Vagina (tissue), 2 donors: Measurements from ENCODE around the gene HNRNPAB. TPM values are rescaled to one million over a fixed set of nuclear protein-coding genes. Genes with fewer than 3 reads are reported as not detected.

Source experiments
- DNase-seq, 2 donors: peaks; one replicate each; pipeline ENCODE4 v3.0.0-alpha.2; 2017; ENCODE audit errors: extremely low spot score in 2 of 2
- H3K27ac ChIP-seq: fragments of 200-600 bp; sonication (generic); one replicate; pipeline ENCODE4 v1.5.1; 2019
- H3K27me3 ChIP-seq: fragments of 200-600 bp; sonication (generic); one replicate; pipeline ENCODE4 v1.5.1; 2019
- H3K36me3 ChIP-seq, 2 donors: fragments of 200-600 bp; sonication (generic); one replicate each; pipeline ENCODE4 v1.5.1; 2017 to 2019
- H3K4me1 ChIP-seq: fragments of 200-600 bp; sonication (generic); one replicate; pipeline ENCODE4 v1.5.1; 2019
- H3K4me3 ChIP-seq, 2 donors: fragments of 200-600 bp; sonication (generic); 1 replicate in 1 of 2; 2 replicates in 1 of 2; pipeline ENCODE4 v1.5.1; 2016 to 2019
- H3K9me3 ChIP-seq: fragments of 200-600 bp; sonication (generic); one replicate; pipeline ENCODE4 v1.5.1; 2019
- CTCF ChIP-seq, 3 experiments: fragments of 450-650 bp in 2 of 3; fragments of 200-600 bp in 1 of 3; sonication (generic) in 1 of 3; IDR thresholded peaks; one replicate each; pipeline ENCODE4 v1.5.1; 2017 to 2019; ENCODE audit warnings: antibody characterized with exemption in 3 of 3, mild to moderate bottlenecking in 2 of 3, moderate library complexity in 2 of 3
- POLR2A ChIP-seq, 2 donors: fragments of 450-650 bp; IDR thresholded peaks; one replicate each; pipeline ENCODE4 v1.6.1; 2017; ENCODE audit warnings: antibody characterized with exemption in 2 of 2, mild to moderate bottlenecking in 2 of 2, moderate library complexity in 2 of 2
- POLR2AphosphoS5 ChIP-seq, 2 donors: sonication (generic); formaldehyde crosslinking; IDR thresholded peaks; one replicate each; pipeline ENCODE4 v1.9.0; 2017; ENCODE audit warnings: antibody characterized with exemption in 2 of 2, mild to moderate bottlenecking in 2 of 2, low read depth in 1 of 2; ENCODE audit not compliant: insufficient read depth in 1 of 2
- intact Hi-C: fragments of 100-400 bp; cut with DNase I; formaldehyde crosslinking; loops from one replicate; pipeline ENCODE4 v1.15.1; 2023
- total RNA-seq: library from RNA; depleted of rRNA; stranded (reverse); fragments of >200 nt; gene quantifications from one replicate; pipeline ENCODE4 v1.2.3, GENCODE V29; 2016

Gene HNRNPAB
- total RNA-seq, 1 donor from 2014 or later = 92.6 TPM

GRCh38 chr5:178245389-178245788, 41.1 kb downstream of the HNRNPAB start:
- intact Hi-C loops = no loop called here

DNA sequence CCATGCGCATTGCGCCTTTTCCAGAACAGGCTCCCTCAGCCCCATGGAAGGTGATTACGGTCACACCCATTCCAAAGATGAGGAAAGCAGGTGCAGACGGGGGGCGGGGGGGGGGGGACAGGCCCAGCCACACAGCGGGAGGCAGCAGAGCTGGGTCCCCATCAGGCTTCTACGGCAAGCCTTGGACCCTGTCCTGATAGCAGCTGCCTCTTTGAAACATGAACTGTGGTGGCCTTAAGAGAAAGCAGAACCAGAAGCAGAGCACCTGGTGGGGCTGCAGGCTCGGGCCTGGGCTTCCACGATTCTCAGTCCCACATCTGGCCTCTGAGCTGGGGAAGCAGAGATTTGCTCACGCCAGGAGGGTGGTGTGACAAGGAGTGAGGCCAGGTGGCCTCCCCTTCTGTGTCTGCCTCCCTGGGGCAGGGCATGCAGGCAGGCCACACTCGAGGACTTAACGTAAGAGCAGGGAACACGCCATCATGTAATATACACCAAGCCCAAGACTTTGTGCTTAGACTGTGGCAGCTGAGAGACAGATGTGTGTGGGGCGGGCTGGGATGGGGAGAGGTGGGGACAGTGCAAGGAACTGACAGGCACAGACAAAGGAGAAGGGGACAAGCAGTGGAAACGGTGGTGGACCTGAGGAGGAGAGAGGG, 42.4 kb downstream of the HNRNPAB start:
- no peak for DNase-seq
- H3K4me3 ChIP-seq = no peak overlapping the region
- H3K4me1 ChIP-seq = no peaks in the 10 kb centered on the region
- H3K9me3 ChIP-seq = no peaks in the 10 kb centered on the region
- no peaks in the 10 kb centered on the region for H3K27me3 ChIP-seq
- TF ChIP-seq POLR2AphosphoS5 (IDR thresholded peaks at IDR 0.05; ENCODE audit: insufficient read depth in 1 of 2, low read depth in 1 of 2) (no peak), CTCF (IDR thresholded peaks at IDR 0.05) (no peak), POLR2A (IDR thresholded peaks at IDR 0.05) (no peak)
- no peak overlapping the region for H3K27ac ChIP-seq
- intact Hi-C loops = no loop called here
- no peaks in the 10 kb centered on the region for H3K36me3 ChIP-seq

More at GRCh38 chr5:178245389-178245788, 41.1 kb downstream of the HNRNPAB start:
- Histone ChIP-seq H3K4me1 (no peaks in the 10 kb centered on the region), H3K27ac (no peak overlapping the region), H3K9me3 (no peaks in the 10 kb centered on the region), H3K27me3 (no peaks in the 10 kb centered on the region), H3K4me3 (no peak overlapping the region), H3K36me3 (no peaks in the 10 kb centered on the region)
- DNase-seq = no peak
- TF ChIP-seq POLR2AphosphoS5 (IDR thresholded peaks at IDR 0.05; ENCODE audit: insufficient read depth in 1 of 2, low read depth in 1 of 2) (no peak), CTCF (IDR thresholded peaks at IDR 0.05) (no peak), POLR2A (IDR thresholded peaks at IDR 0.05) (no peak)

- intact Hi-C loops = no loop called here
- Histone ChIP-seq H3K27me3 (no peaks in the 10 kb centered on the region), H3K9me3 (no peaks in the 10 kb centered on the region), H3K36me3 (no peaks in the 10 kb centered on the region), H3K4me1 (no peaks in the 10 kb centered on the region), H3K27ac (no peak overlapping the region), H3K4me3 (no peak overlapping the region)
- TF ChIP-seq POLR2AphosphoS5 (IDR thresholded peaks at IDR 0.05; ENCODE audit: insufficient read depth in 1 of 2, low read depth in 1 of 2) (no peak), CTCF (IDR thresholded peaks at IDR 0.05) (no peak)
- no peak for DNase-seq
Observed at GRCh38 chr5:178247481-178248456, 43.4 kb downstream of the HNRNPAB start.

DNA sequence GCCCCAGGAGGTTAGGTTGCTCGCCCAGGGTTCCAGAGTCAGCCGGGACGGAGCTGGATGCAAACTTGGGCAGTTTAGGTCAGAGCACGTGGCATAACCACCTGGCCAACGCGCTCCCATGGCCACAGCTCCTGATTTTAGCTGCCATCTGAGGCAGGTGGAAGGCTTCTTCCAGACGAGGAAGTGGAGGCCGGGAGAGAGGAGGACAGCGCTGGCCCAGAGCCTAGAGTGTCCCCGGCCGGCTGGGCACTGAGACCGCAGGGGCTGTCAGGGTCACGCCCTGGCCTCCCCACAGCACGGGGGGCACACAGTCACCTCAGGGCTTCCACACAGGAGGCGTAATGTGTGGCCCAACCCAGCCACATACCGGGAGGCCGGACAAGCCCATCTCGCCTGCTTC, 44.4 kb downstream of the HNRNPAB start:
- Histone ChIP-seq H3K4me3 (no peak overlapping the region), H3K4me1 (no peaks in the 10 kb centered on the region), H3K27me3 (no peaks in the 10 kb centered on the region), H3K9me3 (no peaks in the 10 kb centered on the region), H3K27ac (no peak overlapping the region), H3K36me3 (no peaks in the 10 kb centered on the region)
- TF ChIP-seq POLR2A (IDR thresholded peaks at IDR 0.05) (no peak), POLR2AphosphoS5 (IDR thresholded peaks at IDR 0.05; ENCODE audit: insufficient read depth in 1 of 2, low read depth in 1 of 2) (no peak), CTCF (IDR thresholded peaks at IDR 0.05) (no peak)
- DNase-seq = no peak
- intact Hi-C loops = no loop called here
